Prostate gland (tissue), 2 donors: ENCODE results near the gene ODAD3. TPM values are rescaled to one million over a fixed set of nuclear protein-coding genes. Genes with fewer than 3 reads are reported as not detected.
"Not testable (repeated sequence)": the region's sequence is repeated elsewhere in the genome, so short reads cannot be mapped to it uniquely, and the experiment has no call there.

Source experiments
- DNase-seq: peaks from one replicate; pipeline ENCODE4 v3.0.0-alpha.2; 2019; ENCODE audit warnings: low spot score
- H3K27ac ChIP-seq, 2 donors: fragments of 200-600 bp; sonication (generic); 2 replicates each; pipeline ENCODE4 v1.5.1; 2017 to 2019
- H3K27me3 ChIP-seq: fragments of 200-600 bp; sonication (generic); replicated peaks from 2 replicates; pipeline ENCODE4 v1.5.1; 2019; ENCODE audit not compliant: insufficient read depth
- H3K36me3 ChIP-seq, 2 donors: fragments of 200-600 bp; sonication (generic); 1 replicate in 1 of 2; 2 replicates in 1 of 2; pipeline versions ENCODE4 v1.5.1 to v1.8.1; 2017 to 2019
- H3K4me1 ChIP-seq: fragments of 200-600 bp; sonication (generic); replicated peaks from 2 replicates; pipeline ENCODE4 v1.5.1; 2019
- H3K4me3 ChIP-seq, 2 donors: fragments of 200-600 bp; sonication (generic); 2 replicates each; pipeline ENCODE4 v1.5.1; 2017 to 2019
- H3K9me3 ChIP-seq: fragments of 200-600 bp; sonication (generic); 2 replicates; pipeline ENCODE4 v1.5.1; 2017
- POLR2A ChIP-seq: fragments of 450-650 bp; IDR thresholded peaks from one replicate; pipeline ENCODE4 v1.6.1; 2016; ENCODE audit warnings: antibody characterized with exemption, mild to moderate bottlenecking
- POLR2AphosphoS5 ChIP-seq: sonication (generic); formaldehyde crosslinking; IDR thresholded peaks from one replicate; pipeline ENCODE4 v1.6.1; 2017; ENCODE audit warnings: antibody characterized with exemption
- WGBS: methylation state at CpG from one replicate; pipeline ENCODE4 v1.1.5; 2018; 5-methylcytosine and 5-hydroxymethylcytosine counted together
- intact Hi-C: fragments of 100-400 bp; cut with DNase I; formaldehyde crosslinking; loops from one replicate; pipeline ENCODE4 v1.14.2; 2022
- total RNA-seq, 2 donors: library from RNA; depleted of rRNA; stranded (reverse); fragments of >200 nt; gene quantifications; one replicate each; pipeline ENCODE4 v1.1.0, GENCODE V29; 2016
- TF ChIP-seq, protein P1 (sequence below), 4 experiments: fragments of 200-600 bp in 2 of 4; fragments of 450-650 bp in 2 of 4; sonication (generic) in 2 of 4; IDR thresholded peaks; 1 replicate in 3 of 4; 2 replicates in 1 of 4; pipeline ENCODE4 v1.5.1; 2016 to 2019; ENCODE audit warnings: antibody characterized with exemption in 4 of 4, mild to moderate bottlenecking in 2 of 4, moderate library complexity in 2 of 4

The ODAD3 gene
- total RNA-seq, 2 donors from 2014 or later, result 1.3 to 2.7 TPM

DNA sequence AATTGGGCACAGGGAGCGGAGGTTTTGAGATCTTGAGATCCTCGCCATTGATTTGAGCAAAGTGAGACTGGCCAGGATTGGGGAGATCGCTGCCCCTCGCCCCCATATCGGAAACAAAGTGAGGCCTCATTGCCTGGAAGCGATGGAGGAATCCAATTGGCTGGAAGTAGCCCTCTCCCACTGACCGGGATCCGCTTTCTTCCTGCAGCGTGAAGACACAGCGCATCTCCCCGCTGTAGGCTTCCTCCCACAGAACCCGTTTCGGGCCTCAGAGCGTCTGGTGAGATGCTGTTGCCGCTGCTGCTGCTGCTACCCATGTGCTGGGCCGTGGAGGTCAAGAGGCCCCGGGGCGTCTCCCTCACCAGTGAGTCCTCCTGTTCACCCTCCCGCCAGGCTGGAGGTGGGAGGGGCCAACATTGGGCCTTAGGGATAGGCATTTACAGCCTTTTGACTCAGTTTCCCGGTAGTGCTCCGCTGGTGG, 952 bp upstream of the ODAD3 start:
- Histone ChIP-seq H3K4me1 (peaks cover 12% of the 10 kb centered on the region), H3K36me3 (peaks cover 4 to 6% of the 10 kb centered on the region in 2 donors), H3K27ac (peak overlapping the region; percentile 74 to 81), H3K27me3 (no peaks in the 10 kb centered on the region), H3K9me3 (no peaks in the 10 kb centered on the region), H3K4me3 (peak overlapping the region; percentile 65 to 71)
- intact Hi-C loops, result loop anchor here (2.0 kb wide), 1 partner anchor 55 kb away; no protein-coding TSS in a partner anchor
- TF ChIP-seq POLR2A, result no peak
- 5% methylated on average over 21 of the region's 21 CpGs for WGBS
- DNase-seq, result no peak

DNA sequence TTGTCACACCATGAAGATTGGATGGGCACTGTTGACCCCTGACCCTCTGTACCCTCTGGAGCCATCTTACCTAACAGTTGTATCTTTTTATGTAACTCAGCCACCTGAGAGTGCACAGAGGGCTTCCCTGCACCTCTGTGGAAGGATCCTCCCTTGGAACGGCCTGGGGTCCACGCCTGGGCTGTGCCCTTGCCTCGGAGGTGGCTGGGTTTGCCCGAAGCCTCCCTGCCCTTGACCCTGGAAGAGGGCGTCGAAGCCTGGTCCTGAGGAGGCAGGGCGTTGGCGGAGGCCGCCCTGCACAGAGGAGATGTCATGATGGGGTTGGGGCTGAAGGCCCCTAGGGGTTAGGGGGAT, 241 bp downstream of the ODAD3 start:
- H3K36me3 ChIP-seq, result peaks cover 3 to 4% of the 10 kb centered on the region in 2 donors
- 3% methylated on average over 9 of the region's 9 CpGs for WGBS
- intact Hi-C loops, result loop anchor here (2.0 kb wide), 1 partner anchor 54 kb away; no protein-coding TSS in a partner anchor
- no peaks in the 10 kb centered on the region for H3K27me3 ChIP-seq
- peaks cover 12% of the 10 kb centered on the region for H3K4me1 ChIP-seq
- H3K9me3 ChIP-seq, result no peaks in the 10 kb centered on the region
- DNase-seq, result no peak
- TF ChIP-seq POLR2A (no peak), POLR2AphosphoS5 (no peak)
- TF ChIP-seq, protein P1, sequence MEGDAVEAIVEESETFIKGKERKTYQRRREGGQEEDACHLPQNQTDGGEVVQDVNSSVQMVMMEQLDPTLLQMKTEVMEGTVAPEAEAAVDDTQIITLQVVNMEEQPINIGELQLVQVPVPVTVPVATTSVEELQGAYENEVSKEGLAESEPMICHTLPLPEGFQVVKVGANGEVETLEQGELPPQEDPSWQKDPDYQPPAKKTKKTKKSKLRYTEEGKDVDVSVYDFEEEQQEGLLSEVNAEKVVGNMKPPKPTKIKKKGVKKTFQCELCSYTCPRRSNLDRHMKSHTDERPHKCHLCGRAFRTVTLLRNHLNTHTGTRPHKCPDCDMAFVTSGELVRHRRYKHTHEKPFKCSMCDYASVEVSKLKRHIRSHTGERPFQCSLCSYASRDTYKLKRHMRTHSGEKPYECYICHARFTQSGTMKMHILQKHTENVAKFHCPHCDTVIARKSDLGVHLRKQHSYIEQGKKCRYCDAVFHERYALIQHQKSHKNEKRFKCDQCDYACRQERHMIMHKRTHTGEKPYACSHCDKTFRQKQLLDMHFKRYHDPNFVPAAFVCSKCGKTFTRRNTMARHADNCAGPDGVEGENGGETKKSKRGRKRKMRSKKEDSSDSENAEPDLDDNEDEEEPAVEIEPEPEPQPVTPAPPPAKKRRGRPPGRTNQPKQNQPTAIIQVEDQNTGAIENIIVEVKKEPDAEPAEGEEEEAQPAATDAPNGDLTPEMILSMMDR (IDR thresholded peaks at IDR 0.05), result no peak
- peak overlapping the region; percentile 24 to 65 for H3K4me3 ChIP-seq
- peak overlapping the region; percentile 74 to 81 for H3K27ac ChIP-seq

DNA sequence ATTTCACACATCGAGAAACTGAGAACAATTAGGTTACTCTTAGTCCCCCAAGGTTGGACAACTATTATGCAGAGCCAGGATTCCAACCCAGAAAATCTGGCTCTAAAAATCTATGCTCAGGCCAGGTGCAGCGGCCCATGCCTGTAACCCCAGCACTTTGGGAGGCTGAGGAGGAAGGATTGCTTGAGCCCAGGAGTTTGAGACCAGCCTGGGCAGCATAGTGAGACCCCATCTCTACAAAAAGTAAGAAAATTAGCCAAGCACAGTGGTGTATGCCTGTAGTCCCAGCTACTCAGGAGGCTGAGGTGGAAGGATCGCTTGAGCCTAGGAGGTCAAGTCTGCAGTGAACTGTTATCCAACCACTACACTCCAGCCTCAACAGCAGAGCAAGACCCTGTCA, 1.4 kb downstream of the ODAD3 start:
- H3K36me3 ChIP-seq, H3K27ac ChIP-seq, intact Hi-C loops, DNase-seq, H3K4me3 ChIP-seq, H3K9me3 ChIP-seq, H3K27me3 ChIP-seq: not testable (repeated sequence)
- H3K4me1 ChIP-seq, result peaks cover 12% of the 10 kb centered on the region
- WGBS, result 98% methylated on average over 3 of the region's 3 CpGs

GRCh38 chr19:11426656-11427055, 8.3 kb downstream of the ODAD3 start:
- Histone ChIP-seq H3K27ac (no peak overlapping the region), H3K9me3 (no peaks in the 10 kb centered on the region), H3K36me3 (no peaks in the 10 kb centered on the region), H3K4me3 (no peak overlapping the region), H3K4me1 (no peaks in the 10 kb centered on the region), H3K27me3 (no peaks in the 10 kb centered on the region)
- WGBS, result 92% methylated on average over 19 of the region's 19 CpGs
- TF ChIP-seq POLR2AphosphoS5 (no peak), POLR2A (no peak)
- TF ChIP-seq, protein P1 (IDR thresholded peaks at IDR 0.05), result no peak
- intact Hi-C loops, result no loop called here
- DNase-seq, result no peak

GRCh38 chr19:11425719-11426457, 9.0 kb downstream of the ODAD3 start:
- no peak overlapping the region for H3K27ac ChIP-seq
- 88% methylated on average over 28 of the region's 28 CpGs for WGBS
- no peak overlapping the region for H3K4me3 ChIP-seq

More at GRCh38 chr19:11425719-11426457, 9.0 kb downstream of the ODAD3 start:
- no peaks in the 10 kb centered on the region for H3K4me1 ChIP-seq
- DNase-seq, result no peak
- H3K27me3 ChIP-seq, result no peaks in the 10 kb centered on the region
- no peak for TF ChIP-seq POLR2A
- TF ChIP-seq POLR2AphosphoS5, result no peak
- TF ChIP-seq, protein P1 (IDR thresholded peaks at IDR 0.05), result no peak
- H3K9me3 ChIP-seq, result no peaks in the 10 kb centered on the region
- H3K36me3 ChIP-seq, result no peaks in the 10 kb centered on the region
- intact Hi-C loops, result no loop called here
